Muscle layer of duodenum (tissue), 2 donors: ENCODE results near the gene COL4A1.

Experiments
- H3K27ac ChIP-seq: one replicate; pipeline ENCODE4 v1.7.0; 2013; ENCODE audit warnings: mild to moderate bottlenecking, low read length
- H3K27me3 ChIP-seq: one replicate; pipeline ENCODE4 v1.7.0; 2013; ENCODE audit warnings: low read depth, mild to moderate bottlenecking, control low read depth, low read length
- H3K36me3 ChIP-seq, 2 donors: one replicate each; pipeline ENCODE4 v1.7.0; 2013; ENCODE audit warnings: low read length in 2 of 2, control low read depth in 1 of 2, mild to moderate bottlenecking in 1 of 2; ENCODE audit not compliant: insufficient read depth in 2 of 2, control insufficient read depth in 1 of 2
- H3K4me1 ChIP-seq, 2 donors: one replicate each; pipeline ENCODE4 v1.7.0; 2013; ENCODE audit warnings: low read length in 2 of 2, mild to moderate bottlenecking in 2 of 2, control low read depth in 1 of 2, moderate library complexity in 1 of 2; ENCODE audit not compliant: insufficient read depth in 2 of 2, control insufficient read depth in 1 of 2
- H3K4me3 ChIP-seq, 2 donors: one replicate each; pipeline ENCODE4 v1.7.0; 2013; ENCODE audit warnings: low read length in 2 of 2, low read depth in 1 of 2, mild to moderate bottlenecking in 1 of 2
- H3K9me3 ChIP-seq, 2 donors: one replicate each; pipeline ENCODE4 v1.7.0; 2013; ENCODE audit warnings: low read length in 2 of 2, control low read depth in 1 of 2, mild to moderate bottlenecking in 1 of 2; ENCODE audit not compliant: control insufficient read depth in 1 of 2
- donor health status: healthy.

Gene COL4A1

DNA sequence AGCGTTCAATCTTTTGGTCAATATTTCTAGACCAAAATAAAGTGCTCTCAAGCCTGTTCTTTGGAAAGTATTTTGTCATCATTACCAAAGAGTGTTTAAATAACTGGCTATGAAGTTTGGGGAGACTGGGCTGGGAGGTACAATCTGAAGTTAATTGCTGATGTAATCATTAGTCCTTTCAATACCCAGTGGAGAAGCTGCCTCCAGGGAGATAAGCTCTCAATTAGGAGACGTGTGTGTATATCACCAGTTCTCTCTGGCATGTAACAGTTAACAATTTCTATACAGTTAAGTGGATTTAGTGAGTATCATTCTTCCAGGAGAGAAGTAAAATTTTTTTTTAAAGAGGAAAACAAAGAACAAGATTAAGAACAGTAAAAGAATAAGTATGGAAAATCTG lies 1.4 kb downstream of the COL4A1 start:
- H3K27me3 ChIP-seq: no peaks in the 10 kb centered on the region
- no peaks in the 10 kb centered on the region for H3K9me3 ChIP-seq
- peaks cover 1 to 45% of the 10 kb centered on the region in 2 donors for H3K4me1 ChIP-seq
- H3K27ac ChIP-seq: peak overlapping the region; percentile 82
- H3K36me3 ChIP-seq: no peaks in the 10 kb centered on the region
- H3K4me3 ChIP-seq: peak overlapping the region; percentile 68 to 91

DNA sequence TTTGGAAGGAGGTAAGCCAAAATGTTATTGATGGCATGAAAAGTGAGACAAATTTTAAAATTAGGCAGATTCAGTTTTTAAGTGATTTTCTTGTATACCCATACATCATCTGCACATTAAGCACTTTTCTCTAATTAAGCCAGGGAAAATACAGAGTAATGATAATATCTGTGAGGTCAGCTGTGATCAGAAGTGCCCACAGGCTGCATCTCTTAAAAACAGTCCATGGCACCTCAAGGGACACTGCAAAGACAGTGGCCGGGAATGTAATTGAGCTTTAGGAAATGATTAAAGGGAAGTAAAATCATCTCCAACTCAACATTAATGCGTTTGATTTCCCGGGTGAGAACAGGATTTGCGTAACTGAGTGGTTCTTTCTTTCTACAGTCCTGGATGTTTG lies 2.0 kb downstream of the COL4A1 start:
- H3K4me3 ChIP-seq: peak overlapping the region; percentile 68 to 91

DNA sequence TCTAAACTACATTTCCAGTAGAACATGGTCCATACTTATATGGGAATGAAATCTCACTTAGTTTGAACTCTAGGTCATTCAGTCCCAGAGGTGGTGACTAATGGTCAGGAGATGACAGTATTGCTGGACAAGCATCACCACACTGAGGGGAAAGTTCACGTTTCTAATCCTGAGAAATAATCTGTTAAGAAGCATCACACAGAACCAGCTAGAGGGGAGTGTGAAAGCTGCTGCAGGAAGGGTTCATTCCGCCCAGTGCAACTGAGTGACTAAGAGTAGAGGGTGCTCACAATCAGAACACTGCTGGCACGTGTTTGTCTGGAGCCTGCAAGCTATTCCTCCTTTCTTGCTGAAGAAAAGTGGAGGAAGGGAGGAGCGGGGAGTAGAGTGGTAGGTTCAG lies 2.7 kb downstream of the COL4A1 start:
- Histone ChIP-seq H3K4me1 (peaks cover 11 to 41% of the 10 kb centered on the region in 2 donors), H3K36me3 (no peaks in the 10 kb centered on the region), H3K27me3 (no peaks in the 10 kb centered on the region), H3K9me3 (no peaks in the 10 kb centered on the region), H3K4me3 (peak overlapping the region; percentile 68 to 91), H3K27ac (peak overlapping the region; percentile 82)

More for the DNA sequence above, 2.0 kb downstream of the COL4A1 start:
- Histone ChIP-seq H3K27me3 (no peaks in the 10 kb centered on the region), H3K36me3 (no peaks in the 10 kb centered on the region), H3K27ac (peak overlapping the region; percentile 82), H3K9me3 (no peaks in the 10 kb centered on the region), H3K4me1 (peaks cover 6 to 45% of the 10 kb centered on the region in 2 donors)

DNA sequence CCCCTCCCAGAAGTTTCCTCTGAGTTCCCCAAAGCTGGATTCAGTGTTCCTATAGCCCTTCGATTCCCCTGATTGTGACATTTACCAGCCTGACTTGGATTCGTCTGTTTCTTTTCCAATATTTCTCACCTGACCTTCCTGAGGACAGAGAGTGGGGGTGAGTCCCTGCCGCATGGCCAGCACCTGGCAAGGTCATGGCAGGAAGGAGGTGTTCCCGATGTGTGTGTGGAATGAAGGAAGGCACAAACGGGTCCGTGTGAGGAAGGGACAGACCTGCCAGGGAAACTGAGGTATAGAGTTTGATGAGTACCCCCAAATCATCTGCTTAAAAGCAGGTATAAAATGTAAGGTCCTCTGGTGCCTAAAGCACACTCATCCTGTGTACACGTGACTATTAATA lies 3.3 kb downstream of the COL4A1 start:
- H3K27me3 ChIP-seq: no peaks in the 10 kb centered on the region
- no peaks in the 10 kb centered on the region for H3K9me3 ChIP-seq
- no peaks in the 10 kb centered on the region for H3K36me3 ChIP-seq
- H3K4me1 ChIP-seq: peaks cover 13 to 46% of the 10 kb centered on the region in 2 donors
- H3K4me3 ChIP-seq: peak overlapping the region; percentile 11 to 91
- peak overlapping the region; percentile 82 for H3K27ac ChIP-seq

DNA sequence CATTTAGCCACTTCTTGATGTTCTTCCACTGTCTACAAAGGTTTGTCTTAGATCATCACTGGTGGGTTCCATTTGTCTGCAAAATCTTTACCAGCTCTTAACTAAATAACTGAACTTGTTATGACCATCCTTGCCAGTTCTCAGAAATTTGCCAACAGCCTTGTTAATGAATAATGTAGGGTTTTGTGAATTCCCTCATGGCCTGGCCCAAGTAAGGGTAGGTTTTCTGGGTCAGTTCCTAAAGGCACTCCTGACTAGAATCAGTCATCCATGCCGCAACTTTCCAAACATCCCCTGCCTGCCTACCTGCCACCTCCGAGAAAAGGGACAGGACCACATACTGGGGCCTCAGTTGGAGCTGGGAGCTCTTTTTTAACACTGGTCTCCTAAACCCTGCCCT lies 4.0 kb downstream of the COL4A1 start:
- peaks cover 13 to 46% of the 10 kb centered on the region in 2 donors for H3K4me1 ChIP-seq
- H3K4me3 ChIP-seq: no peak overlapping the region
- H3K27me3 ChIP-seq: no peaks in the 10 kb centered on the region

DNA sequence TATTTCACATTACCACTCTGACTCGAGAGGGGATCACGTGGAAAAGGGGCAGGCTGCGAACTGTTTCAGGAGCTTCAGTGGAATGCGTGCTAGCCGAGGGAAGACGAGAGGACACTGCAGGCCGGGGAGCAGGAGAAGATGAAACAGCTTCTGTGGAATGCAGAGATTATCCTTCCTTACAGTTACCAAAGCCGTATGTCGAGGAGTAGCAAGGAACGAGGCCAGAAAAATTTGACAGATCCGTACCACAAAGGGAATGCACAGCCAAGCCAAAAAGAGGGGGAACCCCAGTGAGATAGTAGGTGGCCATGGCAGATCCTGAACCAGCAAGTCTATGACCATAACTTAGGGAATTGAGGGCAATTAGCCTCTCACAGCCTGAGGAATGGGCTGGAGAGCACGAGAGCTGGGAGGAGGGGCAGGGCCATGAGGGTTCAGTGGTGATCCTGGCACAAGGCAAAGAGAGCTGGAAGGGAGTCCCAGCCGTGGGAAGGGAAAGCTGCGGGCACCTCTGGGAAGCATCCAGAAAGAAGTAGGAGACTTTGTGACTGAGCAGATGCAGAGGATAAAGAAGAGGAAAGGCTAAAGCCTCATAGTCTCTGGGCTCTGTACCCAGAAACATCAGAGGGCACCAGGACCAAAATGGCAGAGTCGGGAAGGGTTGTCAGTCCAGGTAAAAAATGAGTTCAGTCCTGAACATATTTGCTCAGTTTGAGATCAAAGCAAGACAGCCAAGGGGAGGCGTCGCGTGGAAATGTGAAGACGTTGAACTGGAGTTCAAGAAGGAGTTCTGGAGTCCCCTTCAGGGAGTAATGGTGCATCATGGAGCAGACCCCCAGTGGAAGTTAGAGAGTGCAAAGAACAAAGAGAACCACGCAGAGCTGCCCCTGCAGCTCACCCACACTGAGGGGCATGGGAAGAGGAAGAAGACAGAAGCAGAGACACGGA lies 5.1 kb downstream of the COL4A1 start:
- Histone ChIP-seq H3K27ac (peak overlapping the region; percentile 30), H3K27me3 (no peaks in the 10 kb centered on the region), H3K4me3 (peak overlapping the region; percentile 14 to 33), H3K4me1 (peaks cover 13 to 46% of the 10 kb centered on the region in 2 donors), H3K36me3 (no peaks in the 10 kb centered on the region), H3K9me3 (no peaks in the 10 kb centered on the region)

More for the DNA sequence above, 4.0 kb downstream of the COL4A1 start:
- Histone ChIP-seq H3K9me3 (no peaks in the 10 kb centered on the region), H3K27ac (peak overlapping the region; percentile 82), H3K36me3 (no peaks in the 10 kb centered on the region)

DNA sequence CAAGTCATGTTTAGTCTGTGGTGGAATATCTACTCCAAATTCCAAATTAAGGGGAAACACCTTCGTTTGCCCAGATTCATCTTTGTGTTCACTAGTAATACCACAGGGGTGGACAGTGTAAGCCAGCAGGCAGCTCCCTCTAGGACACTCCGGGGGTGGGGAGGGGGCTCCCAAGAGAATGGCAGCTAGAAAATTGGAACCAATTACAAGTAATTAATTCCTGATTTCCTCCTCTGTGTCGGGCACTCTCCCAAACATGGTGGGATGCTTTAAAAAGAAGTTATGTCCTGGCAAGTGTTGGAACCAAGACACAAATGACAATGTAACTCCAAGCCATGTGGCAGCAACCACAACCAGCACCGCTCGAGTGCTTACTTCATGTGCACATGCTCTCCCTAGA lies 5.9 kb downstream of the COL4A1 start:
- Histone ChIP-seq H3K4me3 (peak overlapping the region in 1 of 2 donors; percentile 33), H3K27ac (peak overlapping the region; percentile 68), H3K9me3 (no peaks in the 10 kb centered on the region), H3K4me1 (peaks cover 13 to 46% of the 10 kb centered on the region in 2 donors), H3K27me3 (no peaks in the 10 kb centered on the region), H3K36me3 (no peaks in the 10 kb centered on the region)

DNA sequence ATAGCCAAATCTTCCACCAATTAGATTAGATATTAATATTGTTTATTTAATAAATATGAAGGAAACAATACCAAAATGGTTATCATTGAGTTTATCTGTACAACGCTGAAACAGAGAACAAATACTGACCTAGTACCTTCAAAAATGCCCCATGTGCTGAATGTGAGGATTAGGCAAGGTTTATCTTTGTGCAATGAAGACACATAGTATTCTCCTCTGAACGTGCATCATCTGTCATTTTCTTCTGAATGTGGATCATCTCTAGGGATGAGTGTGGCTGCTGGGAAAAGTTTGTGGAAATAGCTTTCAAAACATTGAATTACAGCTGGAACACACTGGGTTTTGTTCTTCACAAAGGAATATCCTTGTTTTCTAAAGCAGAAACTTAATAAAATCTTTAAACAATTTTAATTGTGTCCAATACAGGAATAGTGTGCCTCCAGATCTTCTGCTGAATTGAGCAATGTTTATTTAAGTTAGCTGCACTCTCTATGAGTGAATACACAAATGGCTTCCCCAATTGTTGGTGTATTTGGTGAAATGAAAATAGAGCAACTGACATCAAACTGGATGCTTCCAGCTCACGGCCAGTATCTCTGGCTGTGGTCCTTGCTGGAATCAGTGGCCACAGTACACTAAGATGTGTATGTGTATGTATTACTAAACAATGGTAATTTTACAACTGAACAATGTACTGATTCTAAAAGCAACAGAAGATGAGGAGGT lies 6.7 kb downstream of the COL4A1 start:
- H3K27ac ChIP-seq: peak overlapping the region; percentile 68
- no peak overlapping the region for H3K4me3 ChIP-seq
- H3K9me3 ChIP-seq: no peaks in the 10 kb centered on the region
- H3K27me3 ChIP-seq: no peaks in the 10 kb centered on the region
- no peaks in the 10 kb centered on the region for H3K36me3 ChIP-seq
- peaks cover 13 to 46% of the 10 kb centered on the region in 2 donors for H3K4me1 ChIP-seq

DNA sequence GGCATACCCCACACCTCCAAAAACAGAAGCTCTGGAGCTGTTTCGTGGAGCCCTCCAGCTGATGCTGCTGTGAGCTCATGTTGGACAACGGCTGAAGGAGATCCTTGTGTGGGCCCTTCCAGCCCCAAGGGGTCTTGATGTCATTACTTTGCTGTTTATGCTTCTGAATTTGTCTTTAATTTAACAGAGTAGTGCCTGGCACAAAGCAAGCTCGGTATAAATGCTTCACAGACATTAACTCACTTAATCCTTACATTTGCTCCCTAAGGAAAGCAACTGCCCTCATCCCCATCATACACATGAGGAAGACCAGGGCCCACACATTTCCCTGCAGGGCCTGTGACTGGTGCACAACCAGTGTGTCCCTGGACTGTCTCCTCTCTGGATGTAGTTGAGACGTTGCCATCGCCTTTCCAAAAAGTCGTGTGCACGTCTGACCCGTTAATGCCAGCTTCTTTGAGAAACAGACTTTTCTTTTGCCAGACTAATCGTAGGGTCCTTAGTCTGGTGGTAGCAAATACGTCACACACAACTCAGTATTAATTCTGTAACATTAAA lies 7.6 kb downstream of the COL4A1 start:
- Histone ChIP-seq H3K27ac (peak overlapping the region; percentile 74), H3K9me3 (no peaks in the 10 kb centered on the region), H3K4me3 (peak overlapping the region in 1 of 2 donors; percentile 17), H3K4me1 (peaks cover 13 to 43% of the 10 kb centered on the region in 2 donors), H3K36me3 (no peaks in the 10 kb centered on the region), H3K27me3 (no peaks in the 10 kb centered on the region)

DNA sequence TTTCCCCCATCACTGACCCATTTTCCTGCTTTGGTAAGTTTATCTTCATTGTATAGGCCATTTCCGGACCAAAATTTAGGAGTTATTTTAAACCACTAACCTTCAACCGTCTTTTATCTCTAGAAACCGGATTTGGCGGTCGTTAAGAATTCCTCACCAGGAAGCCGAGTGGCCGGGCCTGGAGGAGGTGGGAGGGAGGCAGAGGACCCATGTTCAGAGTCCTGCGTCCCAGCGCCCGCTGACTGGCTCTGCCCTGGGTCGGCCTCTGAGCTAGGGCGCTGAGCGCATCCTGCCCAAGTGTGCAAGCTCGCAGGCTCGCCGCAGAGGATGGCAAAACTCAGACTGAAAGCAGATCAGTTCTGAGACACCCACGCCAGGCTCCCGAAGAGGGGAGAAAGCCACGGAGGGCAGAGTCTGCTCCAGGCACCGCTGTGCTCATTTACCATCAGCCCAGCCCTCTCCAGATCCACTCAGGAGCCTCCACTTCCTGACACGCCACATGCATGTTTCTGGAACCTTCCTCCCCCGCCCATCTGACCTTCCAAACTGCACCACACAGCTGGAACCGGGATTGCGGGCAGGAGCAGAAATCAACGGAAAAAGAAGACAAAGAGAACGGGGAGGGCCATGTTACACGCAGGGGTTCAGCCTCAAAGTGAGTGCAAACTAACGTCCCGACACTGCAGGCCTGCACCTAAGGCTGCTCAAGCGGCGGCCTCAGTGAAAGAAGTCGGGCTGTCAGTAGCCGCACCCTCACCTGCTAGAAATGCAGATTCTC lies 8.3 kb downstream of the COL4A1 start:
- no peaks in the 10 kb centered on the region for H3K27me3 ChIP-seq
- H3K4me1 ChIP-seq: peaks cover 13 to 40% of the 10 kb centered on the region in 2 donors
- H3K4me3 ChIP-seq: peak overlapping the region; percentile 19 to 40
- peak overlapping the region; percentile 74 for H3K27ac ChIP-seq
- H3K36me3 ChIP-seq: no peaks in the 10 kb centered on the region
- H3K9me3 ChIP-seq: no peaks in the 10 kb centered on the region
